Effector CD8-positive, alpha-beta T cell (primary cell): ENCODE results near the gene GIT2.
"Not testable (repeated sequence)": the region's sequence is repeated elsewhere in the genome, so short reads cannot be mapped to it uniquely, and the experiment has no call there.

ENCODE experiments used
- DNase-seq: peaks from one replicate; lab custom pipeline; 2025; lab: John Stamatoyannopoulos, UW

Gene GIT2

GRCh38 chr12:109892165-109892715 lies 103.9 kb downstream of the GIT2 start:
- DNase-seq, result no peak

GRCh38 chr12:109891731-109892130 lies 104.4 kb downstream of the GIT2 start:
- DNase-seq, result not testable (repeated sequence)

GRCh38 chr12:109890620-109891170 lies 105.5 kb downstream of the GIT2 start:
- no peak for DNase-seq

- no peak for DNase-seq
These were observed 107.8 kb downstream of the GIT2 start for GRCh38 chr12:109888179-109889020.

- DNase-seq, result no peak
These were observed 110.6 kb downstream of the GIT2 start for GRCh38 chr12:109885616-109886015.

- no peak for DNase-seq
These were observed 112.7 kb downstream of the GIT2 start for GRCh38 chr12:109883461-109883860.

- no peak for DNase-seq
These were observed 114.4 kb downstream of the GIT2 start for GRCh38 chr12:109881752-109882151.

- no peak for DNase-seq
These were observed 115.2 kb downstream of the GIT2 start for GRCh38 chr12:109880938-109881337.

GRCh38 chr12:109880043-109880931 lies 115.9 kb downstream of the GIT2 start, which contains the start of gene GLTP:
GLTP (minus strand) TSS chr12:109880541; CDS start chr12:109880374, 167 bp downstream.
- DNase-seq, result peak; percentile 82
